Esophagus squamous epithelium (tissue), 5 donors: ENCODE measurements around the gene OR8B4. TPM values are rescaled to one million over a fixed set of nuclear protein-coding genes. Genes with fewer than 3 reads are reported as not detected.

Experiments
- DNase-seq: peaks from one replicate; lab custom pipeline; 2025; lab: John Stamatoyannopoulos, UW
- H3K27ac ChIP-seq, 4 donors: fragments of 200-600 bp; sonication (generic); one replicate each; pipeline ENCODE4 v1.5.1; 2016 to 2019; ENCODE audit warnings: mild to moderate bottlenecking in 1 of 4
- H3K27me3 ChIP-seq, 4 donors: fragments of 200-600 bp; sonication (generic); 1 replicate in 3 of 4; 2 replicates in 1 of 4; pipeline versions ENCODE4 v1.5.1 to v1.6.0; 2017 to 2021; ENCODE audit warnings: antibody characterized with exemption in 1 of 4
- H3K36me3 ChIP-seq, 3 donors: fragments of 200-600 bp; sonication (generic); one replicate each; pipeline ENCODE4 v1.5.1; 2016 to 2019
- H3K4me1 ChIP-seq, 3 donors: fragments of 200-600 bp; sonication (generic); one replicate each; pipeline ENCODE4 v1.5.1; 2017 to 2019
- H3K4me3 ChIP-seq, 4 donors: fragments of 200-600 bp; sonication (generic); 1 replicate in 3 of 4; 2 replicates in 1 of 4; pipeline ENCODE4 v1.5.1; 2016 to 2019; ENCODE audit warnings: mild to moderate bottlenecking in 2 of 4, moderate library complexity in 1 of 4
- H3K9me3 ChIP-seq, 3 donors: fragments of 200-600 bp; sonication (generic); one replicate each; pipeline ENCODE4 v1.5.1; 2016 to 2019
- CTCF ChIP-seq, 6 experiments: fragments of 450-650 bp in 4 of 6; fragments of 200-600 bp in 2 of 6; sonication (generic) in 2 of 6; IDR thresholded peaks; one replicate each; pipeline ENCODE4 v1.5.1; 2016 to 2019; ENCODE audit warnings: antibody characterized with exemption in 6 of 6, mild to moderate bottlenecking in 4 of 6, moderate library complexity in 4 of 6
- POLR2A ChIP-seq, 4 donors: fragments of 450-650 bp; IDR thresholded peaks; one replicate each; pipeline ENCODE4 v1.6.1; 2017; ENCODE audit warnings: antibody characterized with exemption in 4 of 4, mild to moderate bottlenecking in 4 of 4, moderate library complexity in 3 of 4
- WGBS, 2 donors: methylation state at CpG; one replicate each; pipeline ENCODE4 v1.1.5; 2018; 5-methylcytosine and 5-hydroxymethylcytosine counted together
- intact Hi-C: fragments of 100-400 bp; cut with DNase I; formaldehyde crosslinking; loops from one replicate; pipeline ENCODE4 v1.15.0; 2022
- total RNA-seq, 4 donors: library from RNA; depleted of rRNA; stranded (reverse); fragments of >200 nt; gene quantifications; one replicate each; pipeline ENCODE4 v1.1.0, GENCODE V29; 2016
- donor health status: DM: yes; HTN: yes; CAD: no.

The OR8B4 gene
- total RNA-seq, 4 donors from 2014 or later: not detected

GRCh38 chr11:124454552-124454951 is 29.9 kb upstream of the OR8B4 start:
- no peak for TF ChIP-seq POLR2A (IDR thresholded peaks at IDR 0.05)
- TF ChIP-seq CTCF (IDR thresholded peaks at IDR 0.05): no peak
- Histone ChIP-seq H3K36me3 (no peaks in the 10 kb centered on the region), H3K4me3 (no peak overlapping the region), H3K27me3 (no peaks in the 10 kb centered on the region), H3K9me3 (no peaks in the 10 kb centered on the region), H3K4me1 (no peaks in the 10 kb centered on the region), H3K27ac (no peak overlapping the region)
- intact Hi-C loops: no loop called here
- 60 to 68% methylated on average over 2 of the region's 2 CpGs for WGBS, 2 donors
- DNase-seq: no peak

GRCh38 chr11:124446916-124447315 is 22.2 kb upstream of the OR8B4 start:
- TF ChIP-seq CTCF (IDR thresholded peaks at IDR 0.05): no peak
- no peak for TF ChIP-seq POLR2A (IDR thresholded peaks at IDR 0.05)
- intact Hi-C loops: no loop called here
- H3K9me3 ChIP-seq: no peaks in the 10 kb centered on the region
- no peaks in the 10 kb centered on the region for H3K27me3 ChIP-seq
- WGBS, 2 donors: 59 to 61% methylated on average over 1 of the region's 1 CpG
- H3K27ac ChIP-seq: no peak overlapping the region
- no peaks in the 10 kb centered on the region for H3K4me1 ChIP-seq
- no peaks in the 10 kb centered on the region for H3K36me3 ChIP-seq
- H3K4me3 ChIP-seq: no peak overlapping the region
- no peak for DNase-seq

- WGBS, 2 donors: 90 to 93% methylated on average over 1 of the region's 1 CpG
- TF ChIP-seq POLR2A (IDR thresholded peaks at IDR 0.05): no peak
- no peak for TF ChIP-seq CTCF (IDR thresholded peaks at IDR 0.05)
- DNase-seq: no peak
- H3K27me3 ChIP-seq: no peaks in the 10 kb centered on the region
- no peak within 1 kb of the TSS for H3K4me3 ChIP-seq
- no peak within 1 kb of the TSS for H3K27ac ChIP-seq
- no peaks in the 10 kb centered on the region for H3K36me3 ChIP-seq
- H3K4me1 ChIP-seq: no peaks in the 10 kb centered on the region
- no peaks in the 10 kb centered on the region for H3K9me3 ChIP-seq
- intact Hi-C loops: no loop called here
Measured at GRCh38 chr11:124445646-124446150, 21.0 kb upstream of the OR8B4 start, which contains the start of gene OR8B8. Gene OR8B8 (minus strand): TSS chr11:124445696. CDS start chr11:124441085, 4,611 bp downstream.

- Histone ChIP-seq H3K4me1 (no peaks in the 10 kb centered on the region), H3K4me3 (no peak overlapping the region), H3K27ac (no peak overlapping the region), H3K9me3 (no peaks in the 10 kb centered on the region), H3K27me3 (no peaks in the 10 kb centered on the region), H3K36me3 (no peaks in the 10 kb centered on the region)
- intact Hi-C loops: no loop called here
- 49 to 57% methylated on average over 1 to 2 of the region's 2 CpGs for WGBS, 2 donors
- TF ChIP-seq POLR2A (IDR thresholded peaks at IDR 0.05) (no peak), CTCF (IDR thresholded peaks at IDR 0.05) (no peak)
- DNase-seq: no peak
Measured at GRCh38 chr11:124442847-124443246, 18.2 kb upstream of the OR8B4 start.

- no peak overlapping the region for H3K4me3 ChIP-seq
- no peaks in the 10 kb centered on the region for H3K27me3 ChIP-seq
- no peaks in the 10 kb centered on the region for H3K36me3 ChIP-seq
- WGBS, 2 donors: 42 to 44% methylated on average over 6 of the region's 6 CpGs
- intact Hi-C loops: no loop called here
- no peak overlapping the region for H3K27ac ChIP-seq
- TF ChIP-seq CTCF (IDR thresholded peaks at IDR 0.05) (no peak), POLR2A (IDR thresholded peaks at IDR 0.05) (no peak)
- H3K9me3 ChIP-seq: no peaks in the 10 kb centered on the region
- H3K4me1 ChIP-seq: no peaks in the 10 kb centered on the region
- no peak for DNase-seq
Measured at GRCh38 chr11:124442442-124442841, 17.8 kb upstream of the OR8B4 start.
